ENCODE results near the gene TMC8. TPM values are rescaled to one million over a fixed set of nuclear protein-coding genes. Genes with fewer than 3 reads are reported as not detected.

The TMC8 gene
- total and polyA plus RNA-seq, 4 donors = 1.3 to 14.5 (median 5.0) TPM

DNA sequence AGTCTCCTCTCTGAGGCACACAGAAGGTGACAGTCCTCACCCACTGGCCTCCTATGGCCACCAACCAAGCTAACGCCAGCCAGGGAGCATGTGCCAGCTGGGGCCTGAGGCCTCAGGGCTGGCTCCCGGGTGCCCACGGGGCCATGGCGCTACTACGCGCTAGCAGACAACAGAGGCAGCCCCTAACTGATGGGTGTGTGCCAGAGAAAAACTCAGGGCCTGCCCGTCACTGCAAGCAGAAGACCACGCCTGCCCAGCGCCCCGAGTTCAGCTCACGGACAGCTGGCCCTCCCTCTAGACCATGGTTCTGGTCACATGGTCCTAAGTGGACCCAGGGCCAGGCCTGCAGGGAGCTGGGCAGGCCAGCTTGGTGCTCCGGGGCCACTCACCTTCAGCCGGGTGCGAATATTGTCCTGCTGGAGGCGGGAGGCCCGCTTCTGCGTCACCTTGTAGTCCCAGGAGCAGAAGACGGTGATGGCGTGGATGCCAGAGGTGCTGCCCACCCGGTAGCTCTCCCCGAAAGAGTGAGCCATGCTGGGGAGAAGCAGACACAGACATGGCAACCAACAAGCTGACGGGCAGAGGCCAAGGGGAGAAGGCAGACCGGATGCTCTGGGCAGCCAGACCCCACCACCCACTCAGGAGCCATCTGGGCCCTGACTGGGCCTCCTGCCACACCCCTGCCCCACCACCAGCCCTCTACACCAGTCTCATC is 8.2 kb upstream of the TMC8 start:
- TF ChIP-seq EGR1 (IDR thresholded peaks at IDR 0.05; ENCODE audit: low read depth in 2 of 2) (no peak), ZBTB33 (IDR thresholded peaks at IDR 0.05) (no peak), HNF4G (IDR thresholded peaks at IDR 0.05) (no peak), YY1 (IDR thresholded peaks at IDR 0.05) (no peak)
- TF ChIP-seq, protein P1, sequence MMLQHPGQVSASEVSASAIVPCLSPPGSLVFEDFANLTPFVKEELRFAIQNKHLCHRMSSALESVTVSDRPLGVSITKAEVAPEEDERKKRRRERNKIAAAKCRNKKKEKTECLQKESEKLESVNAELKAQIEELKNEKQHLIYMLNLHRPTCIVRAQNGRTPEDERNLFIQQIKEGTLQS (IDR thresholded peaks at IDR 0.05) = no peak
- TF ChIP-seq, protein P2, sequence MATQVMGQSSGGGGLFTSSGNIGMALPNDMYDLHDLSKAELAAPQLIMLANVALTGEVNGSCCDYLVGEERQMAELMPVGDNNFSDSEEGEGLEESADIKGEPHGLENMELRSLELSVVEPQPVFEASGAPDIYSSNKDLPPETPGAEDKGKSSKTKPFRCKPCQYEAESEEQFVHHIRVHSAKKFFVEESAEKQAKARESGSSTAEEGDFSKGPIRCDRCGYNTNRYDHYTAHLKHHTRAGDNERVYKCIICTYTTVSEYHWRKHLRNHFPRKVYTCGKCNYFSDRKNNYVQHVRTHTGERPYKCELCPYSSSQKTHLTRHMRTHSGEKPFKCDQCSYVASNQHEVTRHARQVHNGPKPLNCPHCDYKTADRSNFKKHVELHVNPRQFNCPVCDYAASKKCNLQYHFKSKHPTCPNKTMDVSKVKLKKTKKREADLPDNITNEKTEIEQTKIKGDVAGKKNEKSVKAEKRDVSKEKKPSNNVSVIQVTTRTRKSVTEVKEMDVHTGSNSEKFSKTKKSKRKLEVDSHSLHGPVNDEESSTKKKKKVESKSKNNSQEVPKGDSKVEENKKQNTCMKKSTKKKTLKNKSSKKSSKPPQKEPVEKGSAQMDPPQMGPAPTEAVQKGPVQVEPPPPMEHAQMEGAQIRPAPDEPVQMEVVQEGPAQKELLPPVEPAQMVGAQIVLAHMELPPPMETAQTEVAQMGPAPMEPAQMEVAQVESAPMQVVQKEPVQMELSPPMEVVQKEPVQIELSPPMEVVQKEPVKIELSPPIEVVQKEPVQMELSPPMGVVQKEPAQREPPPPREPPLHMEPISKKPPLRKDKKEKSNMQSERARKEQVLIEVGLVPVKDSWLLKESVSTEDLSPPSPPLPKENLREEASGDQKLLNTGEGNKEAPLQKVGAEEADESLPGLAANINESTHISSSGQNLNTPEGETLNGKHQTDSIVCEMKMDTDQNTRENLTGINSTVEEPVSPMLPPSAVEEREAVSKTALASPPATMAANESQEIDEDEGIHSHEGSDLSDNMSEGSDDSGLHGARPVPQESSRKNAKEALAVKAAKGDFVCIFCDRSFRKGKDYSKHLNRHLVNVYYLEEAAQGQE (IDR thresholded peaks at IDR 0.05) = no peak
- no peaks in the 10 kb centered on the region for H3K27me3 ChIP-seq (ENCODE audit: control insufficient read depth in 4 of 4, insufficient read depth in 4 of 4, low read length in 3 of 4)
- H3K4me1 ChIP-seq (ENCODE audit: control insufficient read depth in 4 of 4, insufficient read depth in 4 of 4, low read length in 3 of 4) = peaks cover 0 to 17% (median 4%) of the 10 kb centered on the region in 4 donors
- H3K9me3 ChIP-seq (ENCODE audit: control insufficient read depth in 4 of 4, low read length in 3 of 4) = no peaks in the 10 kb centered on the region
- no peak for DNase-seq (ENCODE audit: low spot score)
- 86% methylated on average over 23 of the region's 23 CpGs for WGBS
- no peak overlapping the region for H3K4me3 ChIP-seq (ENCODE audit: low read depth in 1 of 3, low read length in 3 of 3)
- no peak overlapping the region for H3K9ac ChIP-seq (ENCODE audit: low read depth in 1 of 2, low read length in 2 of 2)
- H3K36me3 ChIP-seq (ENCODE audit: control insufficient read depth in 4 of 4, insufficient read depth in 3 of 4, low read depth in 1 of 4, low read length in 3 of 4) = peaks cover 0 to 3% (median 0%) of the 10 kb centered on the region in 4 donors
- H3K27ac ChIP-seq (ENCODE audit: low read depth in 1 of 2, low read length in 2 of 2) = no peak overlapping the region

DNA sequence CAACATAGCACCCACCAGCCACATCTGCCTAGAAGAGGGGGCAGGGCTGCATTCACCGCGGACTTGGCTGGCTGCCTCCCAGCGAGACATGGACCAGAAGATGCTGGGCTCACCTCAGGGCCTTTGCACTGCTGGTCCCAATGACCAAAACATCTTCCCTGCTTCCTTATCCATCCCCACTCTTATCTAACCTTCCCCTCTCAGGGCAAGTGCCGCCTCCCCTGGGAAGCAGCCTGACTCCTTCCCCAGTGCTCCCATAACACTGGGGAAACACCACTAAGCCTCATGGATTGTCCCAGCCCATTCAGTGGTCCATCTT is 7.7 kb upstream of the TMC8 start:
- H3K9ac ChIP-seq (ENCODE audit: low read depth in 1 of 2, low read length in 2 of 2) = no peak overlapping the region
- 97% methylated on average over 4 of the region's 4 CpGs for WGBS
- no peak overlapping the region for H3K4me3 ChIP-seq (ENCODE audit: low read depth in 1 of 3, low read length in 3 of 3)
- no peak for DNase-seq (ENCODE audit: low spot score)
- no peaks in the 10 kb centered on the region for H3K27me3 ChIP-seq (ENCODE audit: control insufficient read depth in 4 of 4, insufficient read depth in 4 of 4, low read length in 3 of 4)
- H3K9me3 ChIP-seq (ENCODE audit: control insufficient read depth in 4 of 4, low read length in 3 of 4) = no peaks in the 10 kb centered on the region
- H3K4me1 ChIP-seq (ENCODE audit: control insufficient read depth in 4 of 4, insufficient read depth in 4 of 4, low read length in 3 of 4) = peaks cover 0 to 19% (median 7%) of the 10 kb centered on the region in 4 donors
- H3K27ac ChIP-seq (ENCODE audit: low read depth in 1 of 2, low read length in 2 of 2) = no peak overlapping the region
- TF ChIP-seq MAX (IDR thresholded peaks at IDR 0.05) = no peak
- H3K36me3 ChIP-seq (ENCODE audit: control insufficient read depth in 4 of 4, insufficient read depth in 3 of 4, low read depth in 1 of 4, low read length in 3 of 4) = peaks cover 0 to 3% (median 0%) of the 10 kb centered on the region in 4 donors

DNA sequence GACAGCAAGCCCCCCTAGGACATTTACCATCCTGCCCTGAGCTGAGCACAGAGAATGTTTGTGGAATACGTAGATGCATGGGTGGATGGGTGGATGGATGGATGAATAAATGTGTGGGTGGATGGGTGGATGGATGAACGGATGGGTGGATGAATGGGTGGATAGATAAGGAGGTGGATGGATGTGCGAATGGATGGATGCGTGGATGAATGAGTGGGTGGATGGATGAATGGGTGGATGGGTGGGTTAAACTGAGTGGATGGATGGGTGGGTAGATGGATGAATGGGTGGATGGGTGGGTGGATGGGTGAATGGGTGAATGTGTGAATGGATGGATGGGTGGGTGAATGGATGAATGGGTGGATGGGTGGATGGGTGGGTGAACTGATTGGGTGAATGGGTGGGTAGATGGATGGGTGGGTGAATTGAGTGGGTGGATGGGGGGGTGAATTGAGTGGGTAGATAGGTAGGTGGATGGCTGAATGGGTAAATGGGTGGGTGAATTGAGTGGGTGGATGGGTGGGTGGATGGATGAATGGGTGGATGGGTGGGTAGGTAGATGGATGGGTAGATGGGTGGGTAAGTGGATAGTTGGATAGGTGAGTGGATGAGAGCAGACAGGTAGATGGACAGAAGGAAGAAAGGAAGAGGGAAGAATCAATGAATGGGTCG is 7.2 kb upstream of the TMC8 start:
- Histone ChIP-seq H3K9me3 (ENCODE audit: control insufficient read depth in 4 of 4, low read length in 3 of 4) (no peaks in the 10 kb centered on the region), H3K27me3 (ENCODE audit: control insufficient read depth in 4 of 4, insufficient read depth in 4 of 4, low read length in 3 of 4) (no peaks in the 10 kb centered on the region), H3K36me3 (ENCODE audit: control insufficient read depth in 4 of 4, insufficient read depth in 3 of 4, low read depth in 1 of 4, low read length in 3 of 4) (peaks cover 0 to 3% (median 0%) of the 10 kb centered on the region in 4 donors), H3K9ac (ENCODE audit: low read depth in 1 of 2, low read length in 2 of 2) (no peak overlapping the region), H3K4me1 (ENCODE audit: control insufficient read depth in 4 of 4, insufficient read depth in 4 of 4, low read length in 3 of 4) (peaks cover 0 to 23% (median 7%) of the 10 kb centered on the region in 4 donors), H3K27ac (ENCODE audit: low read depth in 1 of 2, low read length in 2 of 2) (no peak overlapping the region), H3K4me3 (ENCODE audit: low read depth in 1 of 3, low read length in 3 of 3) (no peak overlapping the region)
- no peak for DNase-seq (ENCODE audit: low spot score)
- 97% methylated on average over 5 of the region's 5 CpGs for WGBS
- TF ChIP-seq FOXA1 (IDR thresholded peaks at IDR 0.05) (no peak), YY1 (IDR thresholded peaks at IDR 0.05) (no peak), SP1 (IDR thresholded peaks at IDR 0.05) (no peak), EGR1 (IDR thresholded peaks at IDR 0.05; ENCODE audit: low read depth in 2 of 2) (no peak), NR2F2 (IDR thresholded peaks at IDR 0.05) (no peak), TAF1 (conservative IDR thresholded peaks at IDR 0.05) (no peak), GABPA (IDR thresholded peaks at IDR 0.05 in 1 of 2, conservative IDR thresholded peaks at IDR 0.05 in 1 of 2) (no peak), CTCF (IDR thresholded peaks at IDR 0.05; ENCODE audit: low read depth, low read length, missing input control) (no peak), HNF4A (conservative IDR thresholded peaks at IDR 0.05) (no peak)
- TF ChIP-seq, protein P2 (IDR thresholded peaks at IDR 0.05) = no peak

Data from liver (tissue), 9 donors.